Natural killer cell treated with Interleukin-12 subunit alpha and Interleukin-12 subunit beta and Interleukin-15 and Interleukin-18, amount 100 ng/mL, for 72 hours (primary cell): Measurements from ENCODE around the gene PRXL2A. TPM values are rescaled to one million over a fixed set of nuclear protein-coding genes. Genes with fewer than 3 reads are reported as not detected.

Experiments used
- total RNA-seq, 2 donors: library from RNA; stranded (reverse); gene quantifications; one replicate each; pipeline ENCODE4 v1.2.3, GENCODE V29; 2022

PRXL2A gene
- total RNA-seq, 2 donors from 2014 or later = 6.4 to 9.7 TPM

Other genes with a start within 250 kb of the PRXL2A start
- gene ANXA11, start 203.0 kb upstream of the PRXL2A start, total RNA-seq = 100 to 1,000 TPM; 134 to 166 TPM
- gene MAT1A, start 118.9 kb upstream of the PRXL2A start, total RNA-seq = not detected
- gene DYDC1, start 51.8 kb upstream of the PRXL2A start, total RNA-seq = not detected
- not detected for gene DYDC2, start 51.8 kb upstream of the PRXL2A start, total RNA-seq
- gene TSPAN14, start 45.8 kb downstream of the PRXL2A start, total RNA-seq = 10 to 100 TPM; 56.5 to 76.6 TPM
- under 1 TPM; 0.25 to 0.40 TPM for gene SH2D4B, start 129.4 kb downstream of the PRXL2A start, total RNA-seq